Effector CD4-positive, alpha-beta T cell (primary cell): ENCODE results near the gene DNAH9.

Experiments used
- DNase-seq: peaks from one replicate; pipeline ENCODE4 v3.0.0-alpha.2; 2020

DNAH9 gene

GRCh38 chr17:11991461-11991860 lies 393.2 kb downstream of the DNAH9 start:
- no peak for DNase-seq

GRCh38 chr17:11996722-11997146 lies 398.5 kb downstream of the DNAH9 start:
- DNase-seq = peak; percentile 32

- DNase-seq = peak; percentile 92
Observed at GRCh38 chr17:11997147-11997971, 399.1 kb downstream of the DNAH9 start, which contains the start of gene ZNF18. TSS of gene ZNF18 (minus strand) at chr17:11997475. CDS start at chr17:11992829, 4,646 bp downstream.

GRCh38 chr17:11997972-11998233 lies 399.6 kb downstream of the DNAH9 start:
- DNase-seq = no peak

GRCh38 chr17:11999696-12000095 lies 401.4 kb downstream of the DNAH9 start:
- DNase-seq = no peak

GRCh38 chr17:12007466-12007865 lies 409.2 kb downstream of the DNAH9 start:
- no peak for DNase-seq
